ENCODE measurements around the gene PLXND1.
"Not testable (repeated sequence)": the region's sequence is repeated elsewhere in the genome, so short reads cannot be mapped to it uniquely, and the experiment has no call there.

The PLXND1 gene

DNA sequence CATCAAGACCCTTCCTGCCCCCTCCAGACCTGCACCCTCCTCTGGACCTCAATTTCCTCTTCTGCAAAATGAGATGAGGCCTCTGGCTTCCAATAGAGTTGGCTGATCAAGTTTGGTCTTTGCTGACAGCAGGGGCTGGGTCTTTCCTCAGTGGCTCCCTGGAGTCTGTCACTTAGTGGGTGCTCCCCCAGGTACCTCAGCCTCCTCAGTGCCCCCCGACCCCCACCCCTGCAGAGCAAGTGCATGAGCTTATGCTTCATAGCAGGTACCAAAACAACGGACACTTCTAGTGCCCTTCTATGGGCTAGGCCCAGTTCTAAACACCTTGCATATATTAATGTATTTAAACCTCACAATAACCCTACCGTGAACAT lies 6.9 kb upstream of the PLXND1 start:
- TF ChIP-seq, protein P1, sequence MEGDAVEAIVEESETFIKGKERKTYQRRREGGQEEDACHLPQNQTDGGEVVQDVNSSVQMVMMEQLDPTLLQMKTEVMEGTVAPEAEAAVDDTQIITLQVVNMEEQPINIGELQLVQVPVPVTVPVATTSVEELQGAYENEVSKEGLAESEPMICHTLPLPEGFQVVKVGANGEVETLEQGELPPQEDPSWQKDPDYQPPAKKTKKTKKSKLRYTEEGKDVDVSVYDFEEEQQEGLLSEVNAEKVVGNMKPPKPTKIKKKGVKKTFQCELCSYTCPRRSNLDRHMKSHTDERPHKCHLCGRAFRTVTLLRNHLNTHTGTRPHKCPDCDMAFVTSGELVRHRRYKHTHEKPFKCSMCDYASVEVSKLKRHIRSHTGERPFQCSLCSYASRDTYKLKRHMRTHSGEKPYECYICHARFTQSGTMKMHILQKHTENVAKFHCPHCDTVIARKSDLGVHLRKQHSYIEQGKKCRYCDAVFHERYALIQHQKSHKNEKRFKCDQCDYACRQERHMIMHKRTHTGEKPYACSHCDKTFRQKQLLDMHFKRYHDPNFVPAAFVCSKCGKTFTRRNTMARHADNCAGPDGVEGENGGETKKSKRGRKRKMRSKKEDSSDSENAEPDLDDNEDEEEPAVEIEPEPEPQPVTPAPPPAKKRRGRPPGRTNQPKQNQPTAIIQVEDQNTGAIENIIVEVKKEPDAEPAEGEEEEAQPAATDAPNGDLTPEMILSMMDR (IDR thresholded peaks at IDR 0.05; ENCODE audit: control insufficient read depth, extremely low read depth, insufficient read depth), result no peak
- DNase-seq (ENCODE audit: low read depth), result no peak
- H3K4me3 ChIP-seq (ENCODE audit: low read depth, low read length), result no peak overlapping the region

DNA sequence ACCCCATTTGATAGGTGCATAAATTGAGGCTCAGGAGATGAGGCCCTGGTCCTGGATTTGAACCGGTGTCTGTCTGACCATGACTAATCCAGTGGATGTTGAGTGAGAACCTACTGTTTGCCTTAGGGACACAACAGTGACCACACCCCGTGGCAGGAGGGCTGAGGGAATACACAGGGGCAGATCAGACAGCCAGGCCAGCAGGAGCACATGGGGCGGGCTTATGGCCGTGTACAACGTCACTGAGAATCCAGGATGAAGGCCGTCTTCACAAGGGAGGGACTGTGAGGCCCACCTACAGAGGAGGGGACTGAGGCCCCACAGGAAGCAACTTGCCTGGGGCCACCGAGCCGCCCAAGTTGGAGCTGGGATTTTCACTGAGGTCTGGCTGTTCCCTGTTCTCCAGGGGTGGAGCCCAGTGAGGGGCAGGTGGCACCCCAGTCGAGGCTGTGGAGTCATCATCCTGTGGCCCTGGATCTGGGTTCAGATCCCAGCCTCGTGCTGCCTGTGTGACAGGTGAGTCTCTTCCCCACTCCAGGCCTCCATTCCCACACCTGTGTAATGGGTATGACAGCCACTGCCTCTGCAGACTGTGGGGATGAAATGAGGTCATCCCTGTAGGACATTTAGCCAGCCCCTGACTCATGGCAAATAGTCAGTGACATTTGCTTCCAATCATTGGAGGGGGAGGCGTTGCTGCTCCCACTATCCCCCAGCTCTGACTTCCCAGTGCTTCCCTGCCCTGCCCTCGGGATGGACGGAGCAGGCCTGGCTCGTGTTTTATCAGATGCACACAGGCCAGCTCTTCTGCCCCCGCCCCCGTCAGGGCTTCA lies 6.3 kb upstream of the PLXND1 start:
- no peak for DNase-seq (ENCODE audit: low read depth)
- H3K4me3 ChIP-seq (ENCODE audit: low read depth, low read length), result no peak overlapping the region
- TF ChIP-seq, protein P1 (IDR thresholded peaks at IDR 0.05; ENCODE audit: control insufficient read depth, extremely low read depth, insufficient read depth), result no peak

DNA sequence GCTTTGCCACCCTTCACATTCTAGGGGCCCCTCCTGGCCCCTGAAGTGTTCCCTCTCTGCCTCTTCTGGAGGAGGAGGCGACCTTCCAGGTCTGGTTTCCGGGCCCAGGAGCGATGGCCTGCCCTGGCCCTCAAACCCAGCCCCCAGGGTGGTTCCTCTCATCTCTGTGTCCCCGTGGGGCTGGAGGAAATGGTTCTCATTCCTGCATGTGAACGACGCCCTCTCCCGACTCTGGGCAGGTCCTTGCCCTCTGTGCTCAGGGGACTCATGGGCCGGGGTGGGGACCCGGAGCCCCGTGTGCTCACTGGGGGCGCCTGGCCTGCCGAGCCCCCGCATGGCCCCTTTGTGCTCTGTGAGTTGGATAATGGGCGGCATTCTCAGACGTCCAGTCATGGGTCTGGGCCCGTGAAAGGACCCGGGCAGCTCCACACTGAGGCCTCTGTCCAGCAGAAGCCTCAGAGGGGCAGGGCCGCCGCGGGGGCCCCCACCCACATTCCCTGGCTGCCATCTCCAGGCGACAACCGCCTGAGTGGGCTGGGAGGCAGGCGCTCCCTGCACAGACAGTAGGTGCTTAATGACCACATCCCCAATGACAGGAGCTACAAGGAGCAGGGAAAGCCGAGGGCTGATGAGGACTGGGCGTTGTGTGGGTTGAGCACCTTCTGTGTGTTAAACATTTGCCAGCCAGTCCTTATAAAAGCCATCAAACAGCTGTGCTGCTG lies 5.5 kb upstream of the PLXND1 start:
- H3K4me3 ChIP-seq (ENCODE audit: low read depth, low read length), result no peak overlapping the region
- DNase-seq (ENCODE audit: low read depth), result no peak
- TF ChIP-seq, protein P1 (IDR thresholded peaks at IDR 0.05; ENCODE audit: control insufficient read depth, extremely low read depth, insufficient read depth), result no peak

DNA sequence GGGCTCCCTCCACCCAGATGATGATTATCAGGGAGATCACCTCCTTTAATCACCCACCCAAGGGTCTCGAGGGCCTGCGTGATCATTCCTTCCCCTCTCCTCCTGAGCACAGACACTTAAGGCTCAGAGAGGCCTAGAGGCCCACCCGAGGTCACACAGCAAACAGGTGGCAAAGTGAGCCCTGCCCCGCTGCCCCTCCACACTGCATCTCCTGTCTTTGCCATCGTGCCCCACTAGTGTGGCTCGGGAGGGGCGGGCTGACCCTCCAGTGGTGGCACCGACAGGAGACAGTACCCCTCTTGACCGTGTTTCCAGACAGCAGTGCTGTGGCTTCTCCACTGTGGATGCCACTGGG lies 4.9 kb upstream of the PLXND1 start:
- TF ChIP-seq, protein P1 (IDR thresholded peaks at IDR 0.05; ENCODE audit: control insufficient read depth, extremely low read depth, insufficient read depth), result no peak
- H3K4me3 ChIP-seq (ENCODE audit: low read depth, low read length), result no peak overlapping the region
- no peak for DNase-seq (ENCODE audit: low read depth)

DNA sequence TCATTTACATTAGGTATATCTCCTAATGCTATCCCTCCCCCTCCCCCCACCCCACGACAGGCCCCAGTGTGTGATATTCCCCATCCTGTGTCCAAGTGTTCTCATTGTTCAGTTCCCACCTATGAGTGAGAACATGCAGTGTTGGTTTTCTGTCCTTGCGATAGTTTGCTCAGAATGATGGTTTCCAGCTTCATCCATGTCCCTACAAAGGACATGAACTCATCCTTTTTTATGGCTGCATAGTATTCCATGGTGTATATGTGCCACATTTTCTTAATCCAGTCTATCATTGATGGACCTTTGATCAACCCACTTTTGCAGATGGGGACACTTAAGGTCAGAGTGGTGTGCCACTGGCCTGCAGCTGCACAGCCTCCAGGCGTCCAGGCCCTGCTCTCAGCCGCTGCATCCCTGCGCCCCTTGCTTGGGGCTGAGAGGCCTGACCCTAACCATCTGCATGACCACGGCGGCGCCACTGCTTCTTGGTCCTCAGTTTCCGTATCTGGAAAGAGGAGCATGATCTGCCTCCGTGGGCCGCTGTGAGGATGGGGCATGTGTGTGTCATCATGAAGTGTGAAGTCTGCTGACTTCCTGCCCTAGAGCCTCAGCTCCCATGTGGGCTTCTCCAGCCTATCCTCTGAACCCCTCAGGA lies 4.4 kb upstream of the PLXND1 start:
- H3K4me3 ChIP-seq (ENCODE audit: low read depth, low read length); DNase-seq (ENCODE audit: low read depth): not testable (repeated sequence)

DNA sequence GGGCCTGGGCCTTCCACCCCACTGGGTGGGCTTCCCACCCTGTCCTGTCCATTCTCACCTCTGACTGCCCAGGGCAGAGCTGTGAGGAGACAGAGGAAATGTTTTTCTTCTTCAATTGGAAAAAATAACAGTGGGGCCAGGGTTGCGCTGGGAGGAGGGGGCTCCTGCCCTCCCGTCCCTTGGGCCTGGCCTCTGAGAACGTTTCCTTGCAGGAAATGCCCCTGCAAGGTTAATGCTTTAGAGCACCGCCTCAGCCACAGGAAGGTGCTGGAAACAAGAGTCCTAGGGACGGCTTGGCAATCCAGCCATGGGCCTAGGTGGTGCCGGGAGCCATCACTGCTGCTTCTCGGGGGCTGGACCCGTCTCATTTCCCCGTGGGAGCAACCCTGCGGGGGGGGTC lies 3.8 kb upstream of the PLXND1 start:
- no peak for DNase-seq (ENCODE audit: low read depth)
- TF ChIP-seq, protein P1 (IDR thresholded peaks at IDR 0.05; ENCODE audit: control insufficient read depth, extremely low read depth, insufficient read depth), result no peak
- no peak overlapping the region for H3K4me3 ChIP-seq (ENCODE audit: low read depth, low read length)

DNA sequence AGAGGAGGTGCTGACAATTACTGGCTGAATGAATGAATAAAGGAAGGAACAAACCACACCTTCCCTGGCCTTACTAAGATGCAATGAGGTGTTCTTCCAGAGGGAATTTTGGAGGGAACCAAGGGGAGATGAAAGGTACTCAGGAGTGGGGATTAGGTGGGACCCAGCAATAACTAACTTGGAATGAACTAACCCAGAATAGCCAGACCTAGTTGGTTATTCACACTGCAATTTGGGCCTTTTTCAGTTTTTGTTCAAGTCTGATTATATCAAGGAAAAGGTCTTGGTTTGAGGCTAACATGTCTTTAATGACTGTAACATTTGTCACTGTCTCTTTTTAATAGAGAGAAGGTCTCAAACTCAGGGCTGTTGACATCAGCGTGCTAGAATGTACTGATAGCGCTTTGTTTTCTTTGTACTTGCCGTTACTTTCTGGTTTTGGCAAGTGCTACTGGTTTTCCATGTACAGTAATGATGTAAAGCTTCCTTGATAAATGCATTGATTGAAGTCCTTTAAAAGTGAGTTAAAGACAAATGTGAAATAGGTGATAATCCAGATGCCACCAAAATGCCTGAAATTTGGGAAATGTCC lies 3.2 kb upstream of the PLXND1 start:
- no peak for DNase-seq (ENCODE audit: low read depth)
- no peak overlapping the region for H3K4me3 ChIP-seq (ENCODE audit: low read depth, low read length)
- TF ChIP-seq, protein P1 (IDR thresholded peaks at IDR 0.05; ENCODE audit: control insufficient read depth, extremely low read depth, insufficient read depth), result no peak
